ES-I3 (cell line): ENCODE data around the gene ZNF79.

Source experiments
- H3K36me3 ChIP-seq: 2 replicates; pipeline ENCODE4 v1.6.1; 2013; ENCODE audit warnings: mild to moderate bottlenecking, low read length, control low read depth, moderate library complexity; ENCODE audit not compliant: insufficient read depth
- H3K4me1 ChIP-seq: 2 replicates; pipeline ENCODE4 v1.6.1; 2013; ENCODE audit warnings: mild to moderate bottlenecking, control low read depth, low read length; ENCODE audit not compliant: insufficient read depth
- H3K9ac ChIP-seq: 2 replicates; pipeline ENCODE4 v1.6.1; 2013; ENCODE audit warnings: low read depth, mild to moderate bottlenecking, low read length, moderate library complexity
- H3K9me3 ChIP-seq: 2 replicates; pipeline ENCODE4 v1.6.1; 2013; ENCODE audit warnings: mild to moderate bottlenecking, low read length, moderate library complexity; ENCODE audit not compliant: control insufficient read depth, insufficient read depth

Gene ZNF79

DNA sequence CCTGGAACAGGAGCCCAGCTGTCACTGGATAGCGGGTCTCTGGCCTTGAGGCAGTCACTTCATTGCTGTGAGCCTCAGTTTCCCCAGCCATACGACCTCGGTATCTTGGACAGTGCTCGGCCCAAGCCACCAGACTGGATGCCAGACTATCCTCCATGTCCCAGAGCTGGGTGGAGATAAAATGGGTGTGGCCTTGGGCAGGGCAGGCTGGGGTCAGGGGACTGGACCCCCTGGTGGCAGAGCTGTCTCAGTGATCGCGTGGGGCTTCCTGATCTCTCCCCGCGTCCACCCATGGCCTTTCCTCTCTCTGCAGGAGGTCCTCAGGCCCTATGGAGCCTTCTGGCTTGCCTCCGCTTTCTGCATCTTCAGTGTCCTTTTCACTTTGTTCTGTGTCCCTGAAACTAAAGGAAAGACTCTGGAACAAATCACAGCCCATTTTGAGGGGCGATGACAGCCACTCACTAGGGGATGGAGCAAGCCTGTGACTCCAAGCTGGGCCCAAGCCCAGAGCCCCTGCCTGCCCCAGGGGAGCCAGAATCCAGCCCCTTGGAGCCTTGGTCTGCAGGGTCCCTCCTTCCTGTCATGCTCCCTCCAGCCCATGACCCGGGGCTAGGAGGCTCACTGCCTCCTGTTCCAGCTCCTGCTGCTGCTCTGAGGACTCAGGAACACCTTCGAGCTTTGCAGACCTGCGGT is 17.2 kb upstream of the ZNF79 start:
- no peaks in the 10 kb centered on the region for H3K4me1 ChIP-seq
- H3K9ac ChIP-seq = no peak overlapping the region
- 0 out of 2 replicates have a peak, but pooled peaks cover 2% of the 10 kb centered on the region for H3K36me3 ChIP-seq
- no peaks in the 10 kb centered on the region for H3K9me3 ChIP-seq

DNA sequence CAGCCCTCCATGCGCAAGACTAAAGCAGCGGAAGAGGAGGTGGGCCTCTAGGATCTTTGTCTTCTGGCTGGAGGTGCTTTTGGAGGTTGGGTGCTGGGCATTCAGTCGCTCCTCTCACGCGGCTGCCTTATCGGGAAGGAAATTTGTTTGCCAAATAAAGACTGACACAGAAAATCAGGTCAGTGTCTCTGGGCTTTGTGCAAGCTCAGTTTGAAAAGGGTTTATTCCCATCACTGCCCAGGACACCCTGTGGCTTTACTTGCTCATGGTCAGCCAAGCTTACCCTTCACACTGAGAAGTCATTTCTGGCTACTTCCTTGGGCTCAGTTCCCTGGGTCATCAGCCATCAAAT is 16.7 kb upstream of the ZNF79 start:
- no peaks in the 10 kb centered on the region for H3K4me1 ChIP-seq
- H3K9me3 ChIP-seq = no peaks in the 10 kb centered on the region
- H3K9ac ChIP-seq = no peak overlapping the region
- 0 out of 2 replicates have a peak, but pooled peaks cover 2% of the 10 kb centered on the region for H3K36me3 ChIP-seq

DNA sequence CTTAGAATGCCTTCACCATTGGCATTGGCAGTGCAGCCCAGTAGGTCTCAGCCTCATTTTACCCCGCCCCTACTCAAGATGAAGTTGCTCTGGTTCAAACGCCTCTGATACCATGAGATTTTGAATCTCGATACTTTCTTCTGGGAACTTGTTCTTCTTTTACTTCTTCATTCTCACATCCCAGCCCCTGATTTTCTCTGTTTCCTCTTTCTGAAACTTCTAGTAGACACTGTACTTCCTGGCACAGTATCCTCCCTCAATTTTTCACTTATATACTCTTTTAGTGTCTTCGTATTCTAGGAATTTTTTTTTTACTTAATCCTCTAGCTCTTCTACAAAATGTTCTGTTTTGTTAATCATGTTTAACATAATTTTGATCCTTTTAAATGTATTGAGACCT is 13.1 kb upstream of the ZNF79 start:
- no peaks in the 10 kb centered on the region for H3K9me3 ChIP-seq
- H3K36me3 ChIP-seq = 0 out of 2 replicates have a peak, but pooled peaks cover 2% of the 10 kb centered on the region
- no peak overlapping the region for H3K9ac ChIP-seq
- peaks cover 4% of the 10 kb centered on the region; the same call in 1 of the 2 replicates for H3K4me1 ChIP-seq

DNA sequence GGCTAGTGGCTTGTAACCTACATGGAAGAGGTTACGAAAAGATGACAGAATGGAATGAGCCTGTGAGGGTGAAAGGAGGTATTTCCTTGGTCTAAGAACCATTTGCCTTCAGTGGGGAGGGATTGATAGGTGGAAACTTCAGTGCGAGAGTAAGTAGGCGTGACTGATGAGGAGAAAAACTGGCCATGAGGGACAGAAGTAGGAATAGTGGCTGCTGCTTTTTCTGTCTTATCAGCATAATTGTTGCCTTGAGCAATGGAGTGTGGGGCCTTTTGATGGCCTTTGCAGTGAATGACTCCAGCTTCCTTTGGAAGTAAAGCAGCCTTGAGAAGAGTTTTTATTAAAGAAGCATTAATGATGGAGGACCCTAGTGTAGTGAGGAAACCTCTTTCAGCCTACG is 9.0 kb upstream of the ZNF79 start:
- no peak overlapping the region for H3K9ac ChIP-seq
- no peaks in the 10 kb centered on the region for H3K36me3 ChIP-seq
- no peaks in the 10 kb centered on the region for H3K9me3 ChIP-seq
- peaks cover 10% of the 10 kb centered on the region for H3K4me1 ChIP-seq

DNA sequence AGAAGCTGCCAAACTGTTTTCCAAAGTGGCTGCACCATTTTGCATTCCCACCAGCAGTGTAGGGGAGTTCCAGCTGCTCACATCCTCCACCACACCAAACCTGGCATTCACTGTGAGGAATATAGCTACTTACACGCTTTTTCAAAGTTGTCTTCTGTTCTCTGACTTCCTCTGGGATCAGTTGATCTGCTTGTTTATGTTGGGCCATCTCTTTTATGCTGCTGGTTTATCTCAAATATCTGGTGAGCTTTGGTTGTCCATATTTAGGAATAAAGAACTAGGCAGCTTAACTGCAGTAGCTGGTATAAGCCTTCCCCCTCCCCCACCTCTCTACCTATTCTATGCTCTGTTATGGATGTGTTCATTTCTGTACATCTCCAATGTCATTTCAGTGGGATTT is 8.5 kb upstream of the ZNF79 start:
- H3K4me1 ChIP-seq = peaks cover 10% of the 10 kb centered on the region
- no peaks in the 10 kb centered on the region for H3K36me3 ChIP-seq
- H3K9ac ChIP-seq = no peak overlapping the region
- no peaks in the 10 kb centered on the region for H3K9me3 ChIP-seq

DNA sequence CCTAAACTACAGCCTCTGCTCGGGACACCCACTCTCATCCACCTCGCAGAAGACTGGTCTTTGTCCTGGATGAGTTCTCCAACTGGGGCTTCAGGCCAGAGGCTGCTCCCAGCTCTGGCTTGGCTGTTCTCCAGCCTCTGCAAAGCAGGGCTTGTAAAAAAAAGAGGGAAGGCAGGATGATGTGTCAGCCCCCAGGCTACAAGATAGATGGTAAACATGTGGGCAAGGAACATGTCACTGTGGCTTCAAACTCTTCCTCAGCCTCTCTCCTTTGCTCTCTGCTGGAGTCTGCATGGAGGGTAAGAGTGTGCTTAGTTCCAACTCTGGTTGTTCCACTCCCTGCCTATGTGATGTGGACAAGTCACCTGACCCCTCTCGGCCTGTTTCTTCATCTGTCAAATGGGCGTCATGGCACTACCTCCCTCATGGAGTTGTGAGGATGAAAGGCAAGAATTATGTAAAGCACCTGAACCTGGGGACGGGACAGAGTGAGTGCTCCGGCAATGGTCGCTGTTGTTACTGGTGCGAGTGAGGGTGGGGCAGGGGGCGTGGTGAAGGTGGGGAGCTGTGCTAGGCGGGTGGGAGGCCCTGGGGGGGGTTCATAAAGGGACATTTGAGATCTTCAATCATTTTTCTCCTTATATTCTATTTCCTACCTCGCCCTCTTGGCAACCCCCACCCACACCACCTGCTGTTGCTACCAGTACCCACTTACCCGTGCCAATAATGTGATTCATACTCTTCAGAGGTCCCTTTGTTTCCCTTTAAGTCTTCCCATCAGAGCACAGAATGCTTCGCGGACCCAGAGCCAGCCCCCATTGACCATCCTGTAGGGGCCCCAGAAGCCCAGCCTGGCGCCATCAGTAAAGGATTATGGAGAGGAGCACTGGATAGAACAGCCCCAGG is 6.8 kb upstream of the ZNF79 start:
- no peaks in the 10 kb centered on the region for H3K9me3 ChIP-seq
- H3K4me1 ChIP-seq = peaks cover 12% of the 10 kb centered on the region
- H3K36me3 ChIP-seq = no peaks in the 10 kb centered on the region

DNA sequence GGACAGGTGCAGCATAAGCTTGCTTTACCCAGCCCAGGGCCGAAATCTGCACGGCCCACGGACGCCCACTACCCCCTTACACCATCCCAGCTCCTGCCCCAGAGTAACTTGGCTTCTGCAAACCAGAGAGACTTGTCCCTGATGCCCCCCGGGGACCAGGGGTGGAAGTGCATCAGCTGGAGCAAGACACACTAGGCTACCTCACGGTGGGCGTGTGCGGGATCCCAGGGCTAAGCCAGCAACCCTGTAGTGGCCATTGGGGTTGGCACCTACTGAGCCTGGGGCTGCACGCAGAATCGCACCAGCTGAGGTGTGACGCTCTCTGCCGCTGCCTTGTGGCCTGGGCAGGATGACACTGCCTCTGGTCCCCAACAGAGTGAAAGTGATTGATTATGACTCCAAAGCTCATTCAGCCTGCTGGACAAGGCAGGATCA is 6.1 kb upstream of the ZNF79 start:
- Histone ChIP-seq H3K4me1 (peaks cover 19% of the 10 kb centered on the region), H3K9me3 (no peaks in the 10 kb centered on the region), H3K9ac (no peak overlapping the region; the same call in 1 of the 2 replicates), H3K36me3 (no peaks in the 10 kb centered on the region)

More for the DNA sequence above, 6.8 kb upstream of the ZNF79 start:
- no peak overlapping the region; the same call in 1 of the 2 replicates for H3K9ac ChIP-seq

DNA sequence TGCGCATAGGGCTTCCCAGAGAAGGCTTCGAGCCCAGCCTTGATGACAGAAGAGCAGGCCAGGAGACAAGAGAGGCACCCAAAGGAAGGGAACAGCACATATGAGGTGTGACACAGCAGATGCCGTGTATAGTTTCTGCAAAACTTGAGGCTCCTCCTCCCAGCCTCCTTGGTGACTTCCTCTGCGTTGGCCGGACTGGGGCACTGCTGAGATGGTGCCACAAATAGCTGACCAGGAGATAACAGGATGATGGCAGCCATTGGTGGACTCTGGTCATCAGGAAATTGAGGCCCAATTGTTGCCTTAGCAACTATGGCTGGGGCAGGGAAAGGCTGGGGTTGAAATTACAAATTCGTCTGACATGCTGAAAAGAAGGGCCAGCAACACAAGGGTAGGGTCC is 4.8 kb upstream of the ZNF79 start:
- no peaks in the 10 kb centered on the region for H3K9me3 ChIP-seq
- no peaks in the 10 kb centered on the region for H3K36me3 ChIP-seq
- H3K9ac ChIP-seq = no peak overlapping the region
- H3K4me1 ChIP-seq = peaks cover 19% of the 10 kb centered on the region

DNA sequence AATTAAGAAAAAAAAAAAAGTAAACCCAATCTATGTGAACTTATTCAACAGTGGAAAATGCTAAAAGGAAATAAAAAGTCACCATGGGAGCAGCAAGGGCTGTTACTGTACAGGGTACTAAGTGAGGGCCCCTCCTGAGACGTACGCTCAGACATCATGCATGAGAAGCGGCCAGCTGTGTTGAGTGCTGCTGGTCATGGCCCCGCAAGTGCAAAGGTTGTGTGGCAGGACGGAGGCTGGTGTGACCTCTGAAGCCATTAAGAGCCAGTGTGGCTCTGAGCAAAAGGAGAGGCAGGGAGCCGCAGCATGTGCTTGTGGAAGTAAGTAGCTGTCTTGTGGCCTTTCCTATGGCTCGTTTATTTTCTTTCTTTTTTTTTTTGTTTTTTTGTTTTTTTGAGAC is 3.1 kb upstream of the ZNF79 start:
- peaks cover 3% of the 10 kb centered on the region; the same call in 1 of the 2 replicates for H3K36me3 ChIP-seq
- no peaks in the 10 kb centered on the region for H3K9me3 ChIP-seq
- no peak overlapping the region for H3K9ac ChIP-seq

DNA sequence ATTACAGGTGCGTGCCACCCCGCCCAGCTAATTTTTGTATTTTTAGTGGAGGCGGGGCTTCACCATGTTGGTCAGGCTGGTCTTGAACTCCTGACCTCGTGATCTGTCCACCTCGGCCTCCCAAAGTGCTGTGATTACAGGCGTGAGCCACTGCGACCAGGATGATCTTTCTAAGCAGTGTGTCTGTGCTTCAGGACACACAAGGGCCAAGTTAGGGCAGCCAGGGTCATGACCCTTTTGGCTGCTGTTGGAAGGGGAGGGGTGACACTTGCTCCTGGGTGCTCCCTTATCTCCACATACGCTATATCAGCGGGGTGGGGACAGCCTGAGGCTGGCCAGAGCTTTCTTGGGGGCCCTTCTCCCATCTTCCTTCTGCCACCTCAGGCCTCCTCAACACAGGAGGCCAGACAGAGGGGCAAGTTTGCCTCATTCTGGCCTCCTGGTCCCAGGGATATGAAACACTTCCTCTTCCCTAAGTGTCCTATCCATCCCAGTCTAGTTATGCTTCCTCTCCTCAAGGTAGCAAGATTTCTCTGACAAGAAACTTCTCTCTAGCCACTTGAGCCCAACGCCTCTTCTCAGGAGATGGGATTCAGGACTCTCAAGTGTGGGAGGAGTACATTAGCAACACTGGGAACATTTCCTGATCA is 1.9 kb upstream of the ZNF79 start:
- Histone ChIP-seq H3K36me3 (peaks cover 4% of the 10 kb centered on the region; the same call in 1 of the 2 replicates), H3K9ac (no peak overlapping the region), H3K4me1 (peaks cover 15% of the 10 kb centered on the region), H3K9me3 (no peaks in the 10 kb centered on the region)

More for the DNA sequence above, 3.1 kb upstream of the ZNF79 start:
- peaks cover 15% of the 10 kb centered on the region for H3K4me1 ChIP-seq

DNA sequence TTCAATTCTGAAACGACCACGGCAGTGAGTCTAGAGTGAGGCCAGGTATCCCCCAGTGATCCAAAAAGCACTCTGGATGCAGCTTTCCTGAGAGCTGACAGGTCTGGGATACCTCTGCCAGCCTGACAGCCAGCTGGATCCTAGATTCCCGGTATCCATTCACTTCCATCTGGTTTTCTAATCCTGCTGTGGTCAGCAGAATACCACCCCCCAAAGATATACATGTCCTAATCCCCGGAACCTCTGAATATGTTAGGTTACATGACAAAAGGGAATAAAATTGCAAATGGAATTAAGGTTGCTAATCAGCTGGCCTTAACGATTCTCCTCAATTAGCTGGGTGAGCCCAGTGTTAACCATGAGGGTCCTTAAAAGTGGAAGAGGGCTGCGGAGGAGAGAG is 1.4 kb upstream of the ZNF79 start:
- peaks cover 4% of the 10 kb centered on the region; the same call in 1 of the 2 replicates for H3K36me3 ChIP-seq
- peak overlapping the region; percentile 98; the same call in 1 of the 2 replicates for H3K9ac ChIP-seq
- peaks cover 15% of the 10 kb centered on the region for H3K4me1 ChIP-seq
- H3K9me3 ChIP-seq = no peaks in the 10 kb centered on the region

DNA sequence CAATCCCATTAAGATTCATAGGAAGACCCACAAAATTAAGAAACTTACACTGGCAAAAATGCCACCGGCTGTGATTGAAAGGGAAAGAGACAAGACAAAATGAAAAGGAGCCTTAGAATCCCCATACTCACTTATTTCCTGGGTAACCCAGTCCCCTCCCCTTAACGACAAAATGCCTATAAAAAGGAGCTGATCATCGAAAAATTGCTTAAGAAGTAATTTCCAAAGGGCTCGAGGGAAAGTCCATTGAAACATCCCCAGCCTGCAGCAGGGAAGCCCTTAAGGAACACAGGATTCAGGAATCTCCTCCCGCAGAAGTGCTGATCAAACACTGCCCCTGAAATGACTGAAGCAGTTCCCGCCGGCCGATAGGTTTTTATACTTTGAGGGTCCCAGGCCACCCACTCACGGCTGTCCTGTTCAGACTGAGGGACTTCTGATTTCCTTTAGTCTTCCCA is 677 bp upstream of the ZNF79 start:
- peak overlapping the region; percentile 98 for H3K9ac ChIP-seq
- H3K36me3 ChIP-seq = peaks cover 6% of the 10 kb centered on the region; the same call in 1 of the 2 replicates
- H3K9me3 ChIP-seq = no peaks in the 10 kb centered on the region
- peaks cover 15% of the 10 kb centered on the region for H3K4me1 ChIP-seq

DNA sequence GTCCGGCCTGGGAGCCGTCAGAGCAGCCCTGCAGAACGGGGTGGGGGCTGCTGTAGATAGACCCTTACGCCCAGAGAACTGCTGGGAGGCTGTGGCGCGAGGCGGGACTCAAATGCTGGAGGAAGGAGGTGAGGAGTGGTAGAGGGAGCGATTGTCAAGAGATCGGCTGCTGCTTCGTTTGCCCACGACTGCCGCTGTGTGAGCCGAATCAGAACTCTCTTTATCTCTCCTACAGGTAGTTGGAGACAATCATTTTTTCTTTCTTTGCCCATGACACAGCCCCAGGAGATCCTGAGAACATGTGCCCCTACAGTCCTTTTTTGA is 456 bp downstream of the ZNF79 start:
- H3K9me3 ChIP-seq = no peaks in the 10 kb centered on the region
- peaks cover 9% of the 10 kb centered on the region for H3K4me1 ChIP-seq
- H3K9ac ChIP-seq = peak overlapping the region; percentile 98
- H3K36me3 ChIP-seq = peaks cover 7% of the 10 kb centered on the region; the same call in 1 of the 2 replicates

DNA sequence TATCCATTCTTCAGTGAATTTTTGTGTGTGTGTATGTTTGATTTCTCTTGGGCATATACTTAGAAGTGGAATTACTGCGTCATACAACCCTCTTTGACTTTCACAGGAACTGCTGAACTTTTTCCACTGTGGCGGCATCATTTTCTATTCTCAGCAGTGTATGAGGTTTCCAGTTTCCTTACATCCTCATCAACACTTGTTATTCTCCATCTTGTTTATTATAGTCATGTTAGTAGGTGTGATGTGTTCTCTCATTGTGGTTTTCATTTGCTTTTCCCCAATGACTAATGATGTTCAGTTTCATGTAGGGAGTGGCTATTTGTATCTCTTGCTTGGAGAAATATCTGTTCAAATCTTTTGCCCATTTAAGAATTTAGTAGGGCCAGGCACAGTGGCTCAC is 2.6 kb downstream of the ZNF79 start:
- H3K4me1 ChIP-seq = peaks cover 9% of the 10 kb centered on the region

More for the DNA sequence above, 2.6 kb downstream of the ZNF79 start:
- H3K9me3 ChIP-seq = no peaks in the 10 kb centered on the region
- no peak overlapping the region for H3K9ac ChIP-seq
- H3K36me3 ChIP-seq = peaks cover 7% of the 10 kb centered on the region
